ENCODE measurements around the gene LCE1D. TPM values are rescaled to one million over a fixed set of nuclear protein-coding genes. Genes with fewer than 3 reads are reported as not detected.

Gene LCE1D, protein sequence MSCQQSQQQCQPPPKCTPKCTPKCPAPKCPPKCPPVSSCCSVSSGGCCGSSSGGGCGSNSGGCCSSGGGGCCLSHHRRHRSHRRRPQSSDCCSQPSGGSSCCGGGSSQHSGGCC
- not detected in 2 replicates for total RNA-seq

DNA sequence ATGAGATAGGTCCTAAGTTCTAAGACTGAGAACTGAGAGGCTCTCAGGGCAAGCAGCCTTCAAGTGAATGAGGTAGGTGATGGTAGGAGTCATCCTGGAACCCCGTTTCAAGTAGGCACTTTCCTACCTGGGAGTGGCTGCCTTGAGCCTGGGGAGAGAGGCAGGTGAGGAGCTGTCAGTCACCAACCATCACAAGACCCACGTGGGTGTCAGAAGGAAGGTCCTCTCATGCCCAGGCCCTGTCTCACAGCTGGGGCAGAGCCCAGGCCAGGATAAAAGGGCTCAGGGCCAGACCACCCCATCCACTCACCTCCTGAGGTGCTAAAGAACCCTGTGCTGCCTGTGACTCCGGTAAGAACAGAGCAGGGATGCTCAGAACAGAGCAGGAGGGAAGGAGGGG is at the start of gene LCE1D:
Gene LCE1D (plus strand): TSS at position 301 of the 400 bp plus-strand sequence. CDS start 1,074 bp downstream, outside the sequence.
- H3K4me1 Mint-ChIP-seq (ENCODE audit: low read depth): no peaks in the 10 kb centered on the region
- no peak for DNase-seq (ENCODE audit: low spot score)
- no peak within 1 kb of the TSS for H3K27ac Mint-ChIP-seq
- H3K4me3 Mint-ChIP-seq (ENCODE audit: low read depth): no peak within 1 kb of the TSS
- peaks cover 6% of the 10 kb centered on the region for H3K27me3 Mint-ChIP-seq (ENCODE audit: low read depth)
- intact Hi-C loops (cut with micrococcal nuclease): no loop called here
- no peaks in the 10 kb centered on the region for H3K9me3 Mint-ChIP-seq
- H3K36me3 Mint-ChIP-seq (ENCODE audit: low read depth): no peaks in the 10 kb centered on the region

GRCh38 chr1:152747831-152748230 is 48.7 kb upstream of the LCE1D start:
- DNase-seq (ENCODE audit: low spot score): no peak

GRCh38 chr1:152752225-152752624 is 44.3 kb upstream of the LCE1D start:
- DNase-seq (ENCODE audit: low spot score): no peak
- Mint-ChIP-seq H3K9me3 (no peaks in the 10 kb centered on the region), H3K4me1 (ENCODE audit: low read depth) (peaks cover 3% of the 10 kb centered on the region), H3K27ac (no peak overlapping the region), H3K4me3 (ENCODE audit: low read depth) (no peak overlapping the region), H3K27me3 (ENCODE audit: low read depth) (peaks cover 14% of the 10 kb centered on the region), H3K36me3 (ENCODE audit: low read depth) (no peaks in the 10 kb centered on the region)
- intact Hi-C loops (cut with micrococcal nuclease): no loop called here

More at GRCh38 chr1:152747831-152748230, 48.7 kb upstream of the LCE1D start:
- H3K27me3 Mint-ChIP-seq (ENCODE audit: low read depth): peaks cover 10% of the 10 kb centered on the region
- H3K36me3 Mint-ChIP-seq (ENCODE audit: low read depth): no peaks in the 10 kb centered on the region
- no peak overlapping the region for H3K4me3 Mint-ChIP-seq (ENCODE audit: low read depth)
- no peaks in the 10 kb centered on the region for H3K9me3 Mint-ChIP-seq
- H3K4me1 Mint-ChIP-seq (ENCODE audit: low read depth): peaks cover 3% of the 10 kb centered on the region
- intact Hi-C loops (cut with micrococcal nuclease): no loop called here
- H3K27ac Mint-ChIP-seq: no peak overlapping the region

GRCh38 chr1:152753586-152753985 is 42.9 kb upstream of the LCE1D start:
- H3K4me1 Mint-ChIP-seq (ENCODE audit: low read depth): peaks cover 3% of the 10 kb centered on the region
- peaks cover 11% of the 10 kb centered on the region for H3K27me3 Mint-ChIP-seq (ENCODE audit: low read depth)
- no peak for DNase-seq (ENCODE audit: low spot score)
- H3K36me3 Mint-ChIP-seq (ENCODE audit: low read depth): no peaks in the 10 kb centered on the region
- intact Hi-C loops (cut with micrococcal nuclease): no loop called here
- H3K27ac Mint-ChIP-seq: no peak overlapping the region
- no peaks in the 10 kb centered on the region for H3K9me3 Mint-ChIP-seq
- no peak overlapping the region for H3K4me3 Mint-ChIP-seq (ENCODE audit: low read depth)

GRCh38 chr1:152756872-152757271 is 39.6 kb upstream of the LCE1D start:
- Mint-ChIP-seq H3K27ac (no peak overlapping the region), H3K4me1 (ENCODE audit: low read depth) (peaks cover 3% of the 10 kb centered on the region), H3K27me3 (ENCODE audit: low read depth) (peaks cover 9% of the 10 kb centered on the region), H3K9me3 (no peaks in the 10 kb centered on the region), H3K36me3 (ENCODE audit: low read depth) (no peaks in the 10 kb centered on the region), H3K4me3 (ENCODE audit: low read depth) (no peak overlapping the region)
- intact Hi-C loops (cut with micrococcal nuclease): no loop called here
- DNase-seq (ENCODE audit: low spot score): no peak

DNA sequence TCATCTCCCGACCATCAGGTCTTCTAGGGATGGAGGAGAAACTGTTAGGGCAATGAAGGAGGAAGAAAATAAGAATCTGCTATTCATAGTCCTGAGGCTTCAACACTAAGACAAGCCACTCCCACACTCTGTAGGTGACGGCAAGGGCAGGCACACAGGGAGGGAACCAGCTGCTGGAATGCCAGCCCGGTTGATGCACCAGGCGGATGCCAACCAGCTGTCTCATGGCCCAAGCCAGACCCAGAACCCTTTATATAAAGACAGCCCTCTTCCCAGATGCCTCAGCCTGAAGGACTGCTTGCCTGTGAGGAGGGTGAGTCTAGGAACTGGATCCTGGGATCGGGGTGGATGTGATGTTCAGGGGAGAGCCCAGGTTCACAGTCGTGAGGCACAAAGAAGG is 38.8 kb upstream of the LCE1D start, which contains the start of gene KPRP:
Gene KPRP (plus strand): TSS at position 279 of the 400 bp plus-strand sequence. CDS start 1,564 bp downstream, outside the sequence.
- Mint-ChIP-seq H3K27me3 (ENCODE audit: low read depth) (peaks cover 4% of the 10 kb centered on the region), H3K36me3 (ENCODE audit: low read depth) (no peaks in the 10 kb centered on the region), H3K9me3 (no peaks in the 10 kb centered on the region), H3K27ac (no peak within 1 kb of the TSS), H3K4me1 (ENCODE audit: low read depth) (no peaks in the 10 kb centered on the region), H3K4me3 (ENCODE audit: low read depth) (no peak within 1 kb of the TSS)
- intact Hi-C loops (cut with micrococcal nuclease): no loop called here
- no peak for DNase-seq (ENCODE audit: low spot score)

- Mint-ChIP-seq H3K9me3 (no peaks in the 10 kb centered on the region), H3K4me1 (ENCODE audit: low read depth) (no peaks in the 10 kb centered on the region), H3K27me3 (ENCODE audit: low read depth) (no peaks in the 10 kb centered on the region), H3K27ac (no peak overlapping the region), H3K36me3 (ENCODE audit: low read depth) (no peaks in the 10 kb centered on the region), H3K4me3 (ENCODE audit: low read depth) (no peak overlapping the region)
- no peak for DNase-seq (ENCODE audit: low spot score)
- intact Hi-C loops (cut with micrococcal nuclease): no loop called here
Measured at GRCh38 chr1:152758636-152759035, 37.9 kb upstream of the LCE1D start.

DNA sequence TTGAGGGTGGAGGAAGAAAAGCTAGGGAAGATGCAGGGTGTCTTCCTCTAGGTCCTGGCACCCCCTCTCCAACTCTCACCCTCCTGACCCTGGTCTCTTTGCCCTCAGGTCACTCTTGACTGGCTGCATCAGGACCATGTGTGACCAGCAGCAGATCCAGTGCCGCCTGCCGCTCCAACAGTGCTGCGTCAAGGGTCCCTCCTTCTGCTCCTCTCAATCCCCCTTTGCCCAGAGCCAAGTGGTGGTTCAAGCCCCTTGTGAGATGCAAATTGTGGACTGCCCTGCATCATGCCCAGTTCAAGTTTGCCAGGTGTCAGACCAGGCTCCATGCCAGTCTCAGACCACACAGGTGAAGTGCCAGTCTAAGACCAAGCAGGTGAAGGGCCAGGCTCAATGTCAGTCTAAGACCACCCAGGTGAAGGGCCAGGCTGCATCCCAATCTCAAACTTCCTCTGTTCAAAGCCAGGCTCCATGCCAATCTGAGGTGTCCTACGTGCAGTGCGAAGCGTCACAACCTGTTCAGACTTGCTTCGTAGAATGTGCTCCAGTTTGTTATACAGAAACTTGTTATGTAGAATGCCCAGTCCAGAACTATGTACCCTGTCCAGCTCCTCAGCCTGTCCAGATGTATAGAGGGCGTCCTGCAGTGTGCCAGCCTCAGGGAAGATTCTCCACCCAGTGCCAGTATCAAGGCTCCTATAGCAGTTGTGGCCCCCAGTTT is 36.9 kb upstream of the LCE1D start:
- Mint-ChIP-seq H3K4me3 (ENCODE audit: low read depth) (no peak overlapping the region), H3K27me3 (ENCODE audit: low read depth) (no peaks in the 10 kb centered on the region), H3K4me1 (ENCODE audit: low read depth) (no peaks in the 10 kb centered on the region), H3K27ac (no peak overlapping the region), H3K9me3 (no peaks in the 10 kb centered on the region), H3K36me3 (ENCODE audit: low read depth) (no peaks in the 10 kb centered on the region)
- intact Hi-C loops (cut with micrococcal nuclease): no loop called here
- no peak for DNase-seq (ENCODE audit: low spot score)

GRCh38 chr1:152760551-152761190 is 35.9 kb upstream of the LCE1D start:
- no peak overlapping the region for H3K27ac Mint-ChIP-seq
- no peaks in the 10 kb centered on the region for H3K4me1 Mint-ChIP-seq (ENCODE audit: low read depth)
- intact Hi-C loops (cut with micrococcal nuclease): no loop called here
- no peak for DNase-seq (ENCODE audit: low spot score)
- no peaks in the 10 kb centered on the region for H3K27me3 Mint-ChIP-seq (ENCODE audit: low read depth)
- H3K36me3 Mint-ChIP-seq (ENCODE audit: low read depth): no peaks in the 10 kb centered on the region
- H3K9me3 Mint-ChIP-seq: no peaks in the 10 kb centered on the region
- H3K4me3 Mint-ChIP-seq (ENCODE audit: low read depth): no peak overlapping the region

DNA sequence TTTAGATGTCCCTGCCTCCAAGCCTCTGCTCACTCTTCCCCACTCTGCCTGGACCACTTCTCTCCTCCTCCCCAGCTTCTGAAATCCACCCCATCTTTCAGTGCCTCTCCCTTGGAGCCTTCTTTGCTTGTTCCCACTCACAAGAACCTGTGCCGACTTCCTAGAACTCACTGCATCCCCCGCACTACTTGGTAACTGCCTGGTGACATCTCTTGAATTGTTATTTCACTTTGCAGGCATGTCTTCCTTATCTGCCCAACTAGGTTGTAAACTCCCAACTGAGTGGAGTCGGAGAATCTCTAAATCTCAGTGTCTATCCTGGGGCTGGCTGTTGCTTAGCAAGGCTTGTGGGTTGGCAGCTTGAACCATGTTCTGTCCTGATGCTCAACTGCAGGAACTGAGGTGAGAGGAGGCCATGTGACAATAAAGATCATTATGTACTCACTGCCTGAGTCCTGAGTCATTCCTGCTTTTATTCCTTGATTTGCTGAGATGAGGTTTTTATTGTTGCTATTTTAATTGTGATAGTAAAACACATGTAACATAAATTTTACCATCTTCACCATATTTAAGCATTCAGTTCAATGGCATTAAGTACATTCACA is 34.8 kb upstream of the LCE1D start:
- Mint-ChIP-seq H3K4me3 (ENCODE audit: low read depth) (no peak overlapping the region), H3K27me3 (ENCODE audit: low read depth) (no peaks in the 10 kb centered on the region), H3K9me3 (no peaks in the 10 kb centered on the region), H3K27ac (no peak overlapping the region), H3K4me1 (ENCODE audit: low read depth) (no peaks in the 10 kb centered on the region), H3K36me3 (ENCODE audit: low read depth) (no peaks in the 10 kb centered on the region)
- DNase-seq (ENCODE audit: low spot score): no peak
- intact Hi-C loops (cut with micrococcal nuclease): no loop called here

DNA sequence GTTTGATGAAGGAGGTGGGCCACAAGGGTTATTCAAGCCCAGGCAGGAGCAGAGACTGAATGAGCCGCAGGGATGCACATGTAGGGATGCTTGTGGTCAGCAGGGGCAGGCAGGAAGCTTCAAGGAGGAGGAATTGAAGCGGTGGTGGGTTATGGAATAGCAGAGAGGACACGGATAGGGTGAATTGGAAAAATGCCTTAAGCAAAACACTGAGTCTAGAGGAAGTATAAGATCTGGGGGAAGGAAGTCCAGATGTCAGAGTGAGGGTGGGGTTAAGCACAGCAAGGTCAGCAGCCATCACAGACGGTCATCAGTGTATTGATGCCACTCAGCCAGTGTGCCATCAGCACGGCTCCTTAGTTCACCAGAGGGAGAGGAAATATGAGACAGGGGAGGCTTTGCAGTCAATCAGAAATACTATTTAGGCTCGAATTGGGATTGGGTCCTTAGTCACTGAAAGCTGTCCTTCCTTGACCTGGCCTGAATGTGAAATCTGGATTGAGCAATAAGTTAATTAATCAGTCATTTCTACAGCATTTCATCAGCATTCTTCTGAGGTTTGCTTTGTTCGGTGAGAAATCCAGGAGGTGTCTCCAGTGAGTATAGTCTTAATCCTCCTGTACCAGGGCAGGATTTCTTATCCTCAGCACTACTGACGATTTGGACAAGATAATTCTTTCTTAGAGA is 27.5 kb upstream of the LCE1D start:
- Mint-ChIP-seq H3K9me3 (no peaks in the 10 kb centered on the region), H3K27ac (no peak overlapping the region), H3K36me3 (ENCODE audit: low read depth) (no peaks in the 10 kb centered on the region), H3K4me3 (ENCODE audit: low read depth) (no peak overlapping the region), H3K27me3 (ENCODE audit: low read depth) (no peaks in the 10 kb centered on the region), H3K4me1 (ENCODE audit: low read depth) (no peaks in the 10 kb centered on the region)
- intact Hi-C loops (cut with micrococcal nuclease): no loop called here
- DNase-seq (ENCODE audit: low spot score): no peak

- intact Hi-C loops (cut with micrococcal nuclease): no loop called here
- Mint-ChIP-seq H3K27me3 (ENCODE audit: low read depth) (no peaks in the 10 kb centered on the region), H3K9me3 (no peaks in the 10 kb centered on the region), H3K27ac (no peak overlapping the region), H3K4me3 (ENCODE audit: low read depth) (no peak overlapping the region), H3K4me1 (ENCODE audit: low read depth) (no peaks in the 10 kb centered on the region), H3K36me3 (ENCODE audit: low read depth) (no peaks in the 10 kb centered on the region)
- DNase-seq (ENCODE audit: low spot score): no peak
Measured at GRCh38 chr1:152770411-152770810, 26.1 kb upstream of the LCE1D start.
